ENCODE measurements around the gene CACNA2D1.

CACNA2D1 gene

DNA sequence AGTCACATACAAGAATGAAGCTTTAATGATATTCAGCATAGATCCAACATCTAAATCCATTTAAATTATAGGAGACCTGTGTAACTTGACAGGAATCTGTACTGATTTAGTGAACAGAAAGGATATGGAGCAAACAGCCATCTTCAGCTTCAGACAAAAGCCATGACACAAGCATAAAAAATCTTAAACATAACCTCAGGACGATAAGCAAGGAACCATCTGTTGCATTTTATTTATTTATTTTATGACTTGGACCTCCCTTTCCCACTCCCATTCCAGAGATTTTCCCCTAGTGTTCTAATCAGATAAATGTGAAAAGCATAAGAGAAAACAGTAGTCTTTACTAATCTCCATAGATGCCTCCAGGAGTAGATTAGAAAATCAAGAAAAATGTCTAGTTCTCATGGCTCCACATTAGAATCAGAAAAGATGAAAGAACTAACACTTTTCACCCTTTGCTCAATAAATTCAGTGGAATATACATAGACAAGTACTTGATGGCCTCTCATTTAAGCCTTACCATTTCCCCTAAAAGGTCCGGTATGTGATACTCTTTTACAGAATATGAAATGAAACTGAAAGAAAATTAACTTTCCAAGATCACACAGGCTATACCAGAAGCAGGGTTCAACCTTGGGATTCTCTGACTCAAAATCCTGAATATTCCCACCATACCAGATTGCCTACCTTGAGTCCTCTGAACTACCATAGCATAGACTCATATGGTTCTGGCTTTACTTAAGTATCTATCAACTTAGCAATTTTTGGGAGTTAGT is 15.2 kb downstream of the CACNA2D1 start:
- TF ChIP-seq, protein P1, sequence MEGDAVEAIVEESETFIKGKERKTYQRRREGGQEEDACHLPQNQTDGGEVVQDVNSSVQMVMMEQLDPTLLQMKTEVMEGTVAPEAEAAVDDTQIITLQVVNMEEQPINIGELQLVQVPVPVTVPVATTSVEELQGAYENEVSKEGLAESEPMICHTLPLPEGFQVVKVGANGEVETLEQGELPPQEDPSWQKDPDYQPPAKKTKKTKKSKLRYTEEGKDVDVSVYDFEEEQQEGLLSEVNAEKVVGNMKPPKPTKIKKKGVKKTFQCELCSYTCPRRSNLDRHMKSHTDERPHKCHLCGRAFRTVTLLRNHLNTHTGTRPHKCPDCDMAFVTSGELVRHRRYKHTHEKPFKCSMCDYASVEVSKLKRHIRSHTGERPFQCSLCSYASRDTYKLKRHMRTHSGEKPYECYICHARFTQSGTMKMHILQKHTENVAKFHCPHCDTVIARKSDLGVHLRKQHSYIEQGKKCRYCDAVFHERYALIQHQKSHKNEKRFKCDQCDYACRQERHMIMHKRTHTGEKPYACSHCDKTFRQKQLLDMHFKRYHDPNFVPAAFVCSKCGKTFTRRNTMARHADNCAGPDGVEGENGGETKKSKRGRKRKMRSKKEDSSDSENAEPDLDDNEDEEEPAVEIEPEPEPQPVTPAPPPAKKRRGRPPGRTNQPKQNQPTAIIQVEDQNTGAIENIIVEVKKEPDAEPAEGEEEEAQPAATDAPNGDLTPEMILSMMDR (IDR thresholded peaks at IDR 0.05; ENCODE audit: low read depth, low read length): no peak
- DNase-seq (ENCODE audit: low read depth in 2 of 2): peak; percentile 61 to 72
- H3K4me3 ChIP-seq (replicated peaks in 1 of 2; ENCODE audit: low read depth in 2 of 2, low read length in 2 of 2): no peak overlapping the region

DNA sequence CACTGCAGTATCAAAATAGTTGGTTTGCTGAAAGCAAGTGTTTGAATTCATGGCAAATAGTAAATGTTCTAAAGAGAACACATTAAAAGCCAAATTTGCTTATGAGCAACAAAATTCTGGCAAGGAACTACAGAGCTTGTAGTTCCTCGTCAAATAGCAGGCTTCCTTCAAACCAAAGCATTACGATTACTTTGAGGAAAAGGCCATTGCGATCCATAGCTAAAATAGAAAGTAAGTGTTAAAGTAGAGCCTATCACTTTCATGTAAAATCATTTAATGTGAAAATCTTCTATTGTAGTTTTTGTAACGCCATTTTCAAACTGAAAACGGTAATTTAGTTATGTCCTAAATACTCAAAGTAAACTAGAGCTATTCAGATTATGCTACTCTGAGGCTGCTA is 20.1 kb downstream of the CACNA2D1 start:
- TF ChIP-seq, protein P1 (IDR thresholded peaks at IDR 0.05; ENCODE audit: low read depth, low read length): no peak
- DNase-seq (ENCODE audit: low read depth in 2 of 2): peak; percentile 24 to 34
- no peak overlapping the region for H3K4me3 ChIP-seq (replicated peaks in 1 of 2; ENCODE audit: low read depth in 2 of 2, low read length in 2 of 2)

DNA sequence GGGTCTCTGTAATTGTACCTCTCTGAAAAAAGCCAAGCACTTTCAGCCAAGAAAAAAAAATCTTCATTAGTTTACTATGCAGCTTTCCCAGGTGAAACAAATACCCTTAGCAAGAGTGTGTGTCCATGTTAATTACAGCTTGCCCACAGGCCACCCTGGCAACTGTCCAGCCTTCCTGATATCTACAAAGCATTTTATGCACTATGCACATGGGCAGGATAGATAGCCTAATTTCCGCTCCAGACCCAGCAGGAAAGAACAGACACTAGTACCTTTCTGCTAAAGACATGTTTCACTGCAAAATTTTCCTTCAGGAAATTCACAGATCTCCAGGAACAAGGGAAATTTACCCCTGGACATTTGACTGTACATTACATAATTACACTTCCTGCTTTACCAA is 24.4 kb downstream of the CACNA2D1 start:
- DNase-seq (ENCODE audit: low read depth in 2 of 2): no peak
- TF ChIP-seq, protein P1 (IDR thresholded peaks at IDR 0.05; ENCODE audit: low read depth, low read length): no peak
- no peak overlapping the region for H3K4me3 ChIP-seq (replicated peaks in 1 of 2; ENCODE audit: low read depth in 2 of 2, low read length in 2 of 2)

DNA sequence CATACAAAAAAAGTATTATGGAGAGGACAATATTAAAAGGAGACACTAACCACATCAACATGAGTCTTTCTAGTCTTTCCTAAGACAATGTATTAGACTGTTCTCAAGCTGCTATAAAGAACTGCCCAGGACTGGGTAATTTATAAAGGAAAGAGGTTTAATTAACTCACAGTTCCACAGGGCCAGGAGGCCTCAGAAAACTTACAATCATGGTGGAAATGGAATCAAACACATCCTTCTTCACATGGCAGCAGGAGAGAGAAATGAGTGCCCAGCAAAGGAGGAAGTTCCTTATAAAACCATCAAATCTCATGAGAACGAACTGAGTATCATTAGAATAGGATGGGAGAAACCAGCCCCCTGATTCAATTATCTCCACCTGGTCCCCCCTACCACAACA is 25.7 kb downstream of the CACNA2D1 start:
- no peak for DNase-seq (ENCODE audit: low read depth in 2 of 2)
- TF ChIP-seq, protein P1 (IDR thresholded peaks at IDR 0.05; ENCODE audit: low read depth, low read length): no peak
- no peak overlapping the region for H3K4me3 ChIP-seq (replicated peaks in 1 of 2; ENCODE audit: low read depth in 2 of 2, low read length in 2 of 2)

DNA sequence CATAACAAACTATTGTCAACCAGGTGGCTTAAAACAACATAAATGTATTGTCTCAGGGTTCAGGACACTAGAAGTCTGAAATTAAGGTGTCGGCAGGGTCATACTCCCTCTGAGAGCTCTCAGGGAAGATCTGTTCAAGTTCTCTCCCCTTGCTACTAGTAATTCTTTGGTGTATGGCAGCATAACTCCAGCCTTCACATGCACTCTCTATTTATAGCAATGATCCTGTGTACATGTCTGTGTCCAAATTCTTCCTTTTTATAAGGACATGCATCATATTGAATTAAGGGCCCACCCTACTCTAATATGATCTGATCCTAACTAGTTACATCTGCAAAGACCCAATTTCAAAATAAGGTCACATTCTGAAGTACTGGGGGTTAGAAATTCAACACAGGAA is 27.2 kb downstream of the CACNA2D1 start:
- DNase-seq (ENCODE audit: low read depth in 2 of 2): no peak
- H3K4me3 ChIP-seq (replicated peaks in 1 of 2; ENCODE audit: low read depth in 2 of 2, low read length in 2 of 2): no peak overlapping the region
- TF ChIP-seq, protein P1 (IDR thresholded peaks at IDR 0.05; ENCODE audit: low read depth, low read length): no peak

DNA sequence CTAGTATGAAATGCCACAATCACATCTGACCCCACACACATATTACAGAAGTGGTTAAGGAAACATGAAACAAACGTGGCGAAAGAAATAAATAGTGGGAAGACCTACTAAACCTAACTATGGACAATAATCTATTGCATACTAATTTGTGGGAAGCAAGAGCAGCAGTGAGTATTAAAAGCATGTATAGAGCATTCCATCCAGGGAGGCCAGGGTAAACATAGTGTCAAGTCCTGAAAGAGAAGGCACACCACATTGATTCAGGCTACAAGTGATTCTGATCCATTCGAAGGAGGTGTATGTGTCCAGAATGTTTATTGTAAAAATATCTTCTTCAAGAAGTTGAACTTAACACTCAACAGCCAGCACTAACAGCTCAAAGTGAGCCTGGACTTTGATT is 29.2 kb downstream of the CACNA2D1 start:
- DNase-seq (ENCODE audit: low read depth in 2 of 2): no peak

More for the DNA sequence above, 29.2 kb downstream of the CACNA2D1 start:
- H3K4me3 ChIP-seq (replicated peaks in 1 of 2; ENCODE audit: low read depth in 2 of 2, low read length in 2 of 2): no peak overlapping the region
- TF ChIP-seq, protein P1 (IDR thresholded peaks at IDR 0.05; ENCODE audit: low read depth, low read length): no peak
